Activated T-cell treated with anti-CD3 and anti-CD28 coated beads, Interleukin-2, amount 50 U/mL, for 24 hours (primary cell): ENCODE results near the gene RGS9.
"Not testable (repeated sequence)": the region's sequence is repeated elsewhere in the genome, so short reads cannot be mapped to it uniquely, and the experiment has no call there.

Source experiments
- DNase-seq: peaks from one replicate; pipeline ENCODE4 v3.0.0-alpha.2; 2020
- H3K27ac Mint-ChIP-seq: 2 replicates; pipeline ENCODE4 v1.8.0; 2020; ENCODE audit warnings: mild to moderate bottlenecking, mixed read lengths
- H3K27me3 Mint-ChIP-seq: 2 replicates; pipeline ENCODE4 v1.8.0; 2020; ENCODE audit warnings: mixed read lengths
- H3K36me3 Mint-ChIP-seq: 2 replicates; pipeline ENCODE4 v1.8.0; 2020; ENCODE audit warnings: low read depth, mixed read lengths
- H3K4me1 Mint-ChIP-seq: 2 replicates; pipeline ENCODE4 v1.8.0; 2020; ENCODE audit warnings: low read depth, mixed read lengths
- H3K4me3 Mint-ChIP-seq: 2 replicates; pipeline ENCODE4 v1.8.0; 2020; ENCODE audit warnings: mild to moderate bottlenecking, moderate library complexity, mixed read lengths
- H3K9me3 Mint-ChIP-seq: 2 replicates; pipeline ENCODE4 v1.8.0; 2020; ENCODE audit warnings: mixed read lengths

The RGS9 gene

DNA sequence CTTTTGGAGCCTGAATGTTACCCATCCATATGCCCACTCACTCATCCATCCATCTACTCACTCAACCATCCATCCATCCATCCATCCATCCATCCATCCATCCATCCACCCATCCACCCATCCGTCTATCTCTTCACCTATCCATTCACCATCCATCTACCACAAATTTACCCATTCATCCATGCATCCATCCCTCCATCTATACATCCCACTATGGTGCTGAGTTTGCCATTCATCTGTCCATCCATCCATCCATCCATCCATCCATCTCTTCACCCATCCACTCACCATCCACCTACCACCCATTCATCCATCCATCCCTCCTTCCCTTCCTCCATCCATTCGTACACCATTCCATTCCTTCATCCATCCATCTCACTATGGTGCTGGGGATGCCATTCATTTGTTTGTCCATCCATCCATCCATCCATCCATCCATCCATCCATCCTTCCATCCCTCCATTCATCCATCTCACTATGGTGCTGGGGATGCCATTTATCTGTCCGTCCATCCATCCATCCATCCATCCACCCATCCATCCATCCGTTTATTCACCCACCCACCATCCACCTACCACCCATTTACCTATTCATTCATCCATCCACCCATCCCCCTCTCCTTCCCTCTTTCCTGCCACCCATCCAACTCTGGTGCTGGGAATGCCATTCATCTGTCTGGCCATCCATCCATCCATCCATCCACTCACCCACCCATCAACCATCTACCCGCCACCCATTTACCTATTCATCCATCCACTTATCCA, 39.7 kb downstream of the RGS9 start:
- Mint-ChIP-seq H3K4me1 (peaks cover 48% of the 10 kb centered on the region), H3K9me3 (no peaks in the 10 kb centered on the region), H3K27me3 (no peaks in the 10 kb centered on the region), H3K27ac (no peak overlapping the region), H3K36me3 (no peaks in the 10 kb centered on the region), H3K4me3 (no peak overlapping the region)
- no peak for DNase-seq

DNA sequence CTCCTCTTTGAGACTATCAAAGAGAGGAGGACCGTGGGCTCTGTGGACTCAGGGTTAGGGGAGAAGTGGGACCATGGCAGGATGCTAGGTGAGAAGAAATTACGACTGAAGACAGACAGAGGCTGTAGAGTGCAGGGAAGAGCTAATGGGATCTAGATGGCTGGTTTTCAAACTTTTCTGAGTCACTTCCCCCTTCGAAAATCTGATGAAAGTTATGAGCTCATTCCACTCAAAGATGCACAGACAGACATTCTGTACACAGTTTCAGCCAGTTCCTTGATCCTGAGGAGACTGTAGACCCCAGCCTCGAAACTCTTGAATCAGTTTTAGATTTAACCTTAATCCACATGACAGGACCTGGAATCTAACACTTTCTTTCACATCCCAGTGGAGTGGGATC, 40.7 kb downstream of the RGS9 start:
- H3K27ac Mint-ChIP-seq, result peak overlapping the region; percentile 7
- peaks cover 54% of the 10 kb centered on the region for H3K4me1 Mint-ChIP-seq
- no peaks in the 10 kb centered on the region for H3K36me3 Mint-ChIP-seq
- H3K27me3 Mint-ChIP-seq, result peaks cover 4% of the 10 kb centered on the region
- no peaks in the 10 kb centered on the region for H3K9me3 Mint-ChIP-seq
- H3K4me3 Mint-ChIP-seq, result no peak overlapping the region
- no peak for DNase-seq

GRCh38 chr17:65180276-65180675, 43.1 kb downstream of the RGS9 start:
- not testable (repeated sequence) for H3K9me3 Mint-ChIP-seq, H3K27me3 Mint-ChIP-seq, H3K36me3 Mint-ChIP-seq, DNase-seq
- peak overlapping the region; percentile 11 for H3K4me3 Mint-ChIP-seq
- peak overlapping the region; percentile 86 for H3K27ac Mint-ChIP-seq
- peaks cover 61% of the 10 kb centered on the region for H3K4me1 Mint-ChIP-seq

- DNase-seq, H3K9me3 Mint-ChIP-seq, H3K27me3 Mint-ChIP-seq, H3K36me3 Mint-ChIP-seq: not testable (repeated sequence)
- Mint-ChIP-seq H3K27ac (peak overlapping the region; percentile 86), H3K4me1 (peaks cover 61% of the 10 kb centered on the region), H3K4me3 (peak overlapping the region; percentile 2)
Measured at GRCh38 chr17:65180752-65181236, 43.6 kb downstream of the RGS9 start.

- H3K4me3 Mint-ChIP-seq, result no peak overlapping the region
- peaks cover 4% of the 10 kb centered on the region for H3K27me3 Mint-ChIP-seq
- peaks cover 60% of the 10 kb centered on the region for H3K4me1 Mint-ChIP-seq
- no peaks in the 10 kb centered on the region for H3K9me3 Mint-ChIP-seq
- H3K27ac Mint-ChIP-seq, result peak overlapping the region; percentile 86
- H3K36me3 Mint-ChIP-seq, result no peaks in the 10 kb centered on the region
- DNase-seq, result peak; percentile 60
Measured at GRCh38 chr17:65181237-65182061, 44.3 kb downstream of the RGS9 start.

DNA sequence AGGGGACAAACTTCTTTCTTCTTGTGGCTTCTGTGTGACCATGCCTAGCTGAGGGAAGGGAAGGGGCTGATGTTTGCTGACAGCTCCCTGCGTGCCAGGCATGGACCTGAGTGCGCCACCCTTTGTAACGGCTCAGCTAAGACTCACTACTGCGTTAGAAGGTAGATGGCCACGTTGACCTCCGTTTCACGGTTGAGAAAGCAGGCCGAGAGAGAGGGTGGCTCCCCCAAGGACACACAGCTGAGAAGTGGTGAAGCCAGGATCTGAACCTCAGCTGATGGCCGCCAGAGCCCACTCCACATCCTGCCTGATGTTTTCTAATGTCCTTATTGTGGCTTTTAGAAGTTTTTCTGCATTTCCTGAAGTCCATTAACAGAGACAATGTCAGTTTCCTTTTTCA, 45.1 kb downstream of the RGS9 start:
- Mint-ChIP-seq H3K36me3 (no peaks in the 10 kb centered on the region), H3K27me3 (peaks cover 4% of the 10 kb centered on the region), H3K4me3 (no peak overlapping the region), H3K9me3 (no peaks in the 10 kb centered on the region), H3K4me1 (peaks cover 60% of the 10 kb centered on the region), H3K27ac (peak overlapping the region; percentile 86)
- DNase-seq, result no peak

GRCh38 chr17:65183736-65184135, 46.6 kb downstream of the RGS9 start:
- no peak for DNase-seq
- Mint-ChIP-seq H3K36me3 (no peaks in the 10 kb centered on the region), H3K27me3 (peaks cover 4% of the 10 kb centered on the region), H3K9me3 (no peaks in the 10 kb centered on the region), H3K27ac (peak overlapping the region; percentile 16), H3K4me3 (no peak overlapping the region), H3K4me1 (peaks cover 49% of the 10 kb centered on the region)

DNA sequence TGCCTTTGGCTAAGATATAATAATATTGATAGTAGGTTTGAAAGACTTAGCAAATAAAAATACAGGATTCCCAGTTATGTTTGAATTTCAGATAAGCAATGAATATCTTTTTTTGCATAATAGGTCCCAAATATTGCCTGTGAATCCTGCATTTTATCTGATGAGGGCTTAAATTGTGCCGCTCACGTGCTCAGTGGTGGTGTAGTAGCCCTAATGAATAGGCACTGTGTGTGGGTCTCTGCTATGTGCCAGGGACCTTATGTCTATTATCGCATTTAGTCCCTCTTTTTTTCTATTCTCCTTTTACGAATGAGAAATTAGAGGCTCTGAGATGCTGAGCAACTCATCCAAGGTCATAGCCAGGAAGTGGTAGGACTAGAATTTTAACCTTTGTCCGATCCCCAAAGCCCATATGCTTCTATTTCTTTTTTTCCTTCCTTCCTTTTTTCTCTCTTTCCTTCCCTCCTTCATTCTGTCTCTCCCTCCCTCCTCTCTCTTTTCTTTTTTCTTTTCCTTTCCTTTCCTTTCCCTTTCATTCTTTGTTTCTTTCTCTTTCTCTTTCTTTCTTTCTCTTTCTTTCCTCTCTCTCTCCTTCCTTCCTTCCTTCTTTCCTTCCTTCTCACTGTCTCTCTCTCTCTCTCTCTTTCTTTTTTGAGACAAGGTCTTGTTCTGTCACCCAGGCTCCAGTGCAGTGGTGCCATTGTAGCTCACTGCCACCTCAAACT, 47.2 kb downstream of the RGS9 start:
- H3K4me3 Mint-ChIP-seq, result no peak overlapping the region
- peaks cover 4% of the 10 kb centered on the region for H3K27me3 Mint-ChIP-seq
- no peaks in the 10 kb centered on the region for H3K9me3 Mint-ChIP-seq
- H3K27ac Mint-ChIP-seq, result peak overlapping the region; percentile 30
- peaks cover 42% of the 10 kb centered on the region for H3K4me1 Mint-ChIP-seq
- no peak for DNase-seq
- no peaks in the 10 kb centered on the region for H3K36me3 Mint-ChIP-seq

DNA sequence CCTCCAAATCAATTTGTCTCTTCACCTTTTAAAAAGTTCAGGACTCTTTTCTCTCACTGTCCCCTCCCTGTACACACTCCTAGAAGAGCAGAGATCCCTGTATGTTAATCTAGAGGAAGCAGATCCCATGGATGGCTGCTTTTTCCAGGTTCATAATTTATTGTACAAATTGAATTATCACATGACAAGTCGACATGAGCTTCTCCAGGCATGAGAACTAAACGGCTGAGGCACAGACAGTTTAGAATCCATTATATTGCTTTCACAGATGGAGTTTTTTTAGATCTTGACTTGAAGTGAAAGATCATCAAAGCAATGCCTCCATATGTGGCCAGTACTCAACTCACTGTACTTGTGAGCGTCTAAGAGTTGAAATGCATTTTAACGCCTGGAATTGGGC, 47.9 kb downstream of the RGS9 start:
- H3K27me3 Mint-ChIP-seq, result peaks cover 4% of the 10 kb centered on the region
- no peak overlapping the region for H3K27ac Mint-ChIP-seq
- no peaks in the 10 kb centered on the region for H3K9me3 Mint-ChIP-seq
- H3K4me3 Mint-ChIP-seq, result no peak overlapping the region
- no peaks in the 10 kb centered on the region for H3K36me3 Mint-ChIP-seq
- DNase-seq, result no peak
- H3K4me1 Mint-ChIP-seq, result peaks cover 36% of the 10 kb centered on the region

DNA sequence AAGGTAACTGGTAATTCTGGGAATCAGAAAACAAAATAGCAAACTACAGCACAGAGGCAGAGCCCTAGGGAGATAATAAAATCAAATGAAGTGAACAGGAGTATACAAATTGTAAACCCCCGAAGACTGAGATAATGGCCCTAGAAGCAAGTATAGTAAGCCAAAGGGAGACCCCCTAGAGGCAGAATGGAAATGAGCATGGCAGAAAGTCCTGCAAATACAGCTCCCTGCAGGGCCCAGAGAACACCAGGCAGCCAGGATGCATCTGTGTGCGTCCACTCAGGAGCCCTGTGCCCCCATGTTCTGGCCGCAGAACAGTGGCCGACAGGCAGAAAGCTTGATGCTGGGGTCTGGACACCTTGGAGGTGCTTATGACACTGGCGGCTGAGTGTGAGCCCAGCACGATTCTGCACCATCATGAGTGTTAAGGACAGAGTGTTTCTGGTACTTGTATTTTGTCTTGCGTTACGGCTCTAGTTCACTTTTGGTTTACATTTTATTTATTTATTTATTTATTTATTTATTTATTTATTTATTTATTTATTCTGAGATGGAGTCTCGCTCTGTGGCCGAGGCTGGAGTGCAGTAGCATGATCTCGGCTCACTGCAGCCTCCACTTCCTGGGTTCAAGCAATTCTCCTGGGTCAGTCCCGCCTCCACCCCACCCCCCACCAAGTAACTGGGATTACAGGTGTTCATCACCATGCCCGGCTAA, 48.7 kb downstream of the RGS9 start:
- DNase-seq, result no peak
- H3K9me3 Mint-ChIP-seq, result no peaks in the 10 kb centered on the region
- no peak overlapping the region for H3K4me3 Mint-ChIP-seq
- peaks cover 4% of the 10 kb centered on the region for H3K27me3 Mint-ChIP-seq
- no peak overlapping the region for H3K27ac Mint-ChIP-seq
- peaks cover 30% of the 10 kb centered on the region for H3K4me1 Mint-ChIP-seq
- no peaks in the 10 kb centered on the region for H3K36me3 Mint-ChIP-seq

- DNase-seq, result no peak
- H3K36me3 Mint-ChIP-seq, result no peaks in the 10 kb centered on the region
Measured at GRCh38 chr17:65190467-65191097, 53.4 kb downstream of the RGS9 start.

DNA sequence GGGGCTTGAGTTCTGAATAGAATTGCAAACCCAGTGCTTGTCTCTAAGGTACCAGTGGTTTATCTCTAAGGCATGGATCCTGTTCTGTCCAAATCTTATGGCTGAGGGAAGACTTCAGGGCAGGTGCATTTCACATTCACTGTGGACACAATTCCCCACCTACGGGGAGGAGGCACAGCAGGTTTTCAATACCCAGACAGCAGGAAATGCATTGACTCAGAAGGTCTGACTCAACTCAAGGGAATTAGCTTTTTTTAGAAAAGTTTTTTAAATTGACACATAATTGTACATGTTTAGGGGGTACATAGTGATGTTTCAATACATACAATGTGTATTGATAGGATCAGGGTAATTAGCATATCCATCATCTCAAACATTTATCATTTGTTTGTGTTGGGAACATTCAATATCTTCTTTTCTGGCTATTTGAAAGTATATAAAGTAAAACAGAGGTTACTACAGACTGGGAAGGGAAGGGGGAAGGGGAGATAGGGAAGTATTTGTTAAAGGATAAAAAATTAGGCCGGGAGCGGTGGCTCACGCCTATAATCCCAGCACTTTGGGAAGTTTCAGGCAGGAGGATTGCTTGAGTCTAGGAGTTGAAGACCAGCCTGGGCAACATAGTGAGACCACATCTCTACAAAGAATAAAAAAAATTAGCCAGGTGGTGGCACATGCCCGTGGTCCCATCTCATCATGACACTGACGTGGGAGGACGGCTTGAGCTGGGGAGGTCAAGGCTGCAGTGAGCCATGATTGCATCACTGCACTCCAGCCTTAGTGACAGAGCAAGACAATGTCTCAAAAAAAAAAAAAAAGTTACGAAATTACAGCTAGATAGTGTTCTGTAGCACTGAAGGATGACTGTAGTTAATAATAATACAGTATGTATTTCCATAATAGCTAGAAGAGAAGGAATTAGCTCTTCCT, 54.9 kb downstream of the RGS9 start:
- peaks cover 40% of the 10 kb centered on the region for H3K4me1 Mint-ChIP-seq
- H3K27me3 Mint-ChIP-seq, result no peaks in the 10 kb centered on the region
- H3K4me3 Mint-ChIP-seq, result peak overlapping the region; percentile 29
- no peaks in the 10 kb centered on the region for H3K36me3 Mint-ChIP-seq
- DNase-seq, result no peak
- peak overlapping the region; percentile 83 for H3K27ac Mint-ChIP-seq
- H3K9me3 Mint-ChIP-seq, result no peaks in the 10 kb centered on the region

More at GRCh38 chr17:65190467-65191097, 53.4 kb downstream of the RGS9 start:
- Mint-ChIP-seq H3K4me1 (peaks cover 31% of the 10 kb centered on the region), H3K27me3 (no peaks in the 10 kb centered on the region), H3K9me3 (no peaks in the 10 kb centered on the region), H3K4me3 (no peak overlapping the region), H3K27ac (no peak overlapping the region)

DNA sequence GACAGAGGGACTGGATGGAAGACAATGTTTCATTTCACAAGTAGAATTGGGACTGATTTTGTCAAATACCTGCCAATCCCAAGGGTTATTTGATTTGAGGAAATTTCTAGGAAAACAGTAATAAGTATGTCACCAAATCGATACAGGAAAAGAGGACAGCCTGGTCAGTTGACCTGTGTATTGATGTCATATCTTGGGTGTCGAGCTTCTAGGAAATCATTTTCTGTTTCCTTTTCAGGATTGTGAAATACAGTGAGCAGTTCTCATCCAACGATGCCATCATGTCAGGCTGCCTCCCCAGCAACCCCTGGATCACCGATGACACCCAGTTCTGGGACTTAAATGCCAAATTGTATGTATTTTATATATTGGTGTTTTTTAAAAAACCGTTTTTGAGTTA, 56.1 kb downstream of the RGS9 start:
- H3K4me1 Mint-ChIP-seq, result peaks cover 44% of the 10 kb centered on the region

More for the DNA sequence above, 56.1 kb downstream of the RGS9 start:
- H3K27me3 Mint-ChIP-seq, result no peaks in the 10 kb centered on the region
- no peaks in the 10 kb centered on the region for H3K9me3 Mint-ChIP-seq
- H3K4me3 Mint-ChIP-seq, result no peak overlapping the region
- DNase-seq, result no peak
- H3K27ac Mint-ChIP-seq, result no peak overlapping the region
- H3K36me3 Mint-ChIP-seq, result no peaks in the 10 kb centered on the region
